ENCODE measurements around the gene SCAPER. TPM values are rescaled to one million over a fixed set of nuclear protein-coding genes. Genes with fewer than 3 reads are reported as not detected.

The SCAPER gene
- total RNA-seq, 4 donors from 2014 or later, result 18.7 to 22.4 (median 19.2) TPM

- Histone ChIP-seq H3K27me3 (no peaks in the 10 kb centered on the region), H3K36me3 (no peaks in the 10 kb centered on the region), H3K9me3 (no peaks in the 10 kb centered on the region), H3K4me3 (no peak overlapping the region), H3K27ac (replicated peaks in 1 of 4) (no peak overlapping the region), H3K4me1 (no peaks in the 10 kb centered on the region)
- TF ChIP-seq POLR2A (IDR thresholded peaks at IDR 0.05; ENCODE audit: low read depth) (no peak), POLR2AphosphoS5 (IDR thresholded peaks at IDR 0.05) (no peak), EP300 (IDR thresholded peaks at IDR 0.05) (no peak), CTCF (IDR thresholded peaks at IDR 0.05) (no peak)
- 93% methylated on average over 4 of the region's 4 CpGs for WGBS
- DNase-seq (ENCODE audit: extremely low spot score), result no peak
- intact Hi-C loops (cut with DNase I), result no loop called here
Measured at GRCh38 chr15:76812381-76812780, 92.8 kb downstream of the SCAPER start.

- TF ChIP-seq POLR2A (IDR thresholded peaks at IDR 0.05; ENCODE audit: low read depth) (no peak), EP300 (IDR thresholded peaks at IDR 0.05) (no peak), CTCF (IDR thresholded peaks at IDR 0.05) (no peak), POLR2AphosphoS5 (IDR thresholded peaks at IDR 0.05) (no peak)
- Histone ChIP-seq H3K27me3 (no peaks in the 10 kb centered on the region), H3K9me3 (no peaks in the 10 kb centered on the region), H3K4me3 (no peak overlapping the region), H3K27ac (replicated peaks in 1 of 4) (no peak overlapping the region), H3K4me1 (no peaks in the 10 kb centered on the region), H3K36me3 (no peaks in the 10 kb centered on the region)
- DNase-seq (ENCODE audit: extremely low spot score), result no peak
- WGBS, result 93% methylated on average over 3 of the region's 3 CpGs
- intact Hi-C loops (cut with DNase I), result no loop called here
Measured at GRCh38 chr15:76809412-76810103, 95.6 kb downstream of the SCAPER start.

- Histone ChIP-seq H3K4me3 (no peak overlapping the region), H3K36me3 (peaks cover 7 to 33% (median 19%) of the 10 kb centered on the region in 4 donors), H3K27ac (replicated peaks in 1 of 4) (no peak overlapping the region), H3K9me3 (no peaks in the 10 kb centered on the region), H3K4me1 (no peaks in the 10 kb centered on the region), H3K27me3 (no peaks in the 10 kb centered on the region)
- intact Hi-C loops (cut with DNase I), result no loop called here
- TF ChIP-seq EP300 (IDR thresholded peaks at IDR 0.05) (no peak), CTCF (IDR thresholded peaks at IDR 0.05) (no peak), POLR2A (IDR thresholded peaks at IDR 0.05; ENCODE audit: low read depth) (no peak), POLR2AphosphoS5 (IDR thresholded peaks at IDR 0.05) (no peak)
- DNase-seq (ENCODE audit: extremely low spot score), result no peak
- WGBS, result 83% methylated on average over 1 of the region's 1 CpG
Measured at GRCh38 chr15:76803049-76803571, 102.0 kb downstream of the SCAPER start.

GRCh38 chr15:76802411-76802810 lies 102.7 kb downstream of the SCAPER start:
- peaks cover 7 to 35% (median 19%) of the 10 kb centered on the region in 4 donors for H3K36me3 ChIP-seq
- no peaks in the 10 kb centered on the region for H3K27me3 ChIP-seq
- no peak for DNase-seq (ENCODE audit: extremely low spot score)
- no peak overlapping the region for H3K27ac ChIP-seq (replicated peaks in 1 of 4)
- H3K4me3 ChIP-seq, result no peak overlapping the region
- no peaks in the 10 kb centered on the region for H3K9me3 ChIP-seq
- intact Hi-C loops (cut with DNase I), result no loop called here
- H3K4me1 ChIP-seq, result no peaks in the 10 kb centered on the region
- WGBS, result 94% methylated on average over 3 of the region's 3 CpGs
- TF ChIP-seq POLR2A (IDR thresholded peaks at IDR 0.05; ENCODE audit: low read depth) (no peak), POLR2AphosphoS5 (IDR thresholded peaks at IDR 0.05) (no peak), CTCF (IDR thresholded peaks at IDR 0.05) (no peak), EP300 (IDR thresholded peaks at IDR 0.05) (no peak)

Data from esophagus muscularis mucosa (tissue), 4 donors.